Neural cell (in vitro differentiated cells): Measurements from ENCODE around the gene TCP11.

ENCODE experiments used
- CTCF ChIP-seq: fragments of 450-650 bp; IDR thresholded peaks from 2 replicates; pipeline ENCODE4 v1.5.1; 2014; ENCODE audit warnings: antibody characterized with exemption, mild to moderate bottlenecking, moderate library complexity; ENCODE audit not compliant: poor library complexity, severe bottlenecking
- EP300 ChIP-seq: fragments of 450-650 bp; conservative IDR thresholded peaks from 2 replicates; pipeline ENCODE4 v1.6.1; 2014; ENCODE audit warnings: antibody characterized with exemption, mild to moderate bottlenecking, moderate library complexity; ENCODE audit not compliant: poor library complexity, severe bottlenecking
- EZH2 ChIP-seq: fragments of 200-600, 300-800 bp; shearing (Covaris generic), sonication (generic); IDR thresholded peaks from 2 replicates; pipeline ENCODE4 v1.6.1; 2014; ENCODE audit warnings: antibody characterized with exemption, low read length, borderline replicate concordance, mild to moderate bottlenecking; ENCODE audit not compliant: insufficient read depth, poor library complexity, severe bottlenecking
- RAD21 ChIP-seq: fragments of 450-650 bp; conservative IDR thresholded peaks from 2 replicates; pipeline ENCODE4 v1.6.1; 2014; ENCODE audit warnings: antibody characterized with exemption, mild to moderate bottlenecking, moderate library complexity

- TF ChIP-seq CTCF (no peak), EZH2 (no peak), RAD21 (no peak), EP300 (no peak)
Measured at GRCh38 chr6:35140639-35141006, 516 bp downstream of the TCP11 start.
